Mesodermal cell (in vitro differentiated cells): ENCODE results near the gene OR8B8.
A peak's percentile ranks its signal among the peaks of the same experiment; 100 is the strongest.
"Not testable (repeated sequence)": the region's sequence is repeated elsewhere in the genome, so short reads cannot be mapped to it uniquely, and the experiment has no call there.

Experiments
- H3K27ac ChIP-seq: 2 replicates; pipeline ENCODE4 v1.7.0; 2013; ENCODE audit warnings: mild to moderate bottlenecking, low read depth, low read length, moderate library complexity; ENCODE audit not compliant: severe bottlenecking
- H3K36me3 ChIP-seq: 2 replicates; pipeline ENCODE4 v1.7.1; 2013; ENCODE audit warnings: mild to moderate bottlenecking, low read length, moderate library complexity; ENCODE audit not compliant: control insufficient read depth, insufficient read depth
- H3K4me1 ChIP-seq: one replicate; pipeline ENCODE4 v1.7.1; 2013; ENCODE audit warnings: mild to moderate bottlenecking, low read length; ENCODE audit not compliant: insufficient read depth, control insufficient read depth, poor library complexity, severe bottlenecking
- H3K4me3 ChIP-seq: 2 replicates; pipeline ENCODE4 v1.7.0; 2013; ENCODE audit warnings: low read length, control low read depth, mild to moderate bottlenecking; ENCODE audit not compliant: insufficient read depth, poor library complexity, severe bottlenecking; ENCODE audit errors: extremely low read depth
- H3K9me3 ChIP-seq: 2 replicates; pipeline ENCODE4 v1.7.1; 2013; ENCODE audit warnings: mild to moderate bottlenecking, low read length, moderate library complexity; ENCODE audit not compliant: control insufficient read depth
- WGBS, 2 experiments: methylation state at CpG; one replicate each; pipeline ENCODE4 v1.1.5; 2013; ENCODE audit warnings: missing lambda C conversion rate in 2 of 2; ENCODE audit not compliant: insufficient coverage in 2 of 2; 5-methylcytosine and 5-hydroxymethylcytosine counted together

Gene OR8B8

DNA sequence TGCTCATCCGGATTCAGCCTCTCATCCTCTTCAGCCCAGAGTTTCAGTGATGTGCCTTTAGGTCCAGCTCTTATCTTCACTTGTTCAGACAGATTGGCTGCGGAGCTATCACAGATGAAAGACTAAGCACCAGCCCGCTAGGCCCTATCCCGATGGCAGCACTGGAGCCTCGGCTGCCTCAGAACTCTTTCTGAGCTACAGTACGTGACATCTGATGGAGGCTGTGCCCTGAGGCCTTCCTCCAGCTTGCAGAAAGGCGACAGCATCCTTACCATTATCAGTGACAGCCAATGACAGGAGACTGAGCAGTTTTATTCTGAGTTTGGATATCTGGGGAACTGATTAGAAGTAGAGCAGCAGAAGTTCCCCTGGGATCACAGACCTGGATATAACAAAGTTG, 4.0 kb downstream of the OR8B8 start:
- Histone ChIP-seq H3K4me3 (no peak overlapping the region), H3K36me3 (no peaks in the 10 kb centered on the region), H3K27ac (no peak overlapping the region), H3K4me1 (no peaks in the 10 kb centered on the region), H3K9me3 (no peaks in the 10 kb centered on the region)
- WGBS, 2 experiments, result 84 to 89% methylated on average over 6 to 7 of the region's 7 CpGs

- Histone ChIP-seq H3K4me3 (no peak overlapping the region), H3K9me3 (no peaks in the 10 kb centered on the region), H3K36me3 (no peaks in the 10 kb centered on the region), H3K27ac (no peak overlapping the region), H3K4me1 (no peaks in the 10 kb centered on the region)
- 71 to 96% methylated on average over 1 to 5 of the region's 5 CpGs for WGBS, 2 experiments
These were observed 4.4 kb downstream of the OR8B8 start for GRCh38 chr11:124441081-124441480.

GRCh38 chr11:124440608-124441007, 4.9 kb downstream of the OR8B8 start:
- H3K4me3 ChIP-seq, result no peak overlapping the region
- no peaks in the 10 kb centered on the region for H3K9me3 ChIP-seq
- H3K27ac ChIP-seq, result no peak overlapping the region
- whole genome bisulfite sequencing, 2 experiments, result 84 to 87% methylated on average over 3 to 4 of the region's 4 CpGs
- no peaks in the 10 kb centered on the region for H3K36me3 ChIP-seq
- H3K4me1 ChIP-seq, result no peaks in the 10 kb centered on the region

DNA sequence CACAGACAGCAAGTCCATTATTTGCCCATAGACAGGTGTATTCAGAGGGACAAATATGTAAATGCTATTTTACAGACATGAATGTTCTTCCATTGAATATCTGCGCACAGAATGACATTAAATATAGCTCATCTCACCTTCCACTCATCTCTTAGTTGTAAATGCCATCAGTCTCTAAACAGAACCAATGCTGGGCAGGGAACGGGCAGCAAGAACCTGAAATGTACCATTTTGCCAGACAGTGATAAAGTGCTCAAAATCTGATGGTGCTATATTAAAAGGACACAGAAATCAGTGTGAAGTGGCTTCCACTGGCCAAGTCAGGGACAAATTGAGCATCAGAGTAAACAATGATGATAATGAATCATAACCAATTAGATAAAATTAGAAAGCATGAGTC, 10.8 kb downstream of the OR8B8 start:
- 100% methylated on average over 1 of the region's 2 CpGs; no CpG with 5 or more reads in 1 of the 2 experiments for WGBS, 2 experiments
- Histone ChIP-seq H3K4me3 (no peak overlapping the region), H3K27ac (no peak overlapping the region), H3K9me3 (peaks cover 5% of the 10 kb centered on the region), H3K4me1 (no peaks in the 10 kb centered on the region), H3K36me3 (no peaks in the 10 kb centered on the region)

GRCh38 chr11:124429599-124429998, 15.9 kb downstream of the OR8B8 start:
- Histone ChIP-seq H3K27ac (no peak overlapping the region), H3K9me3 (peaks cover 5% of the 10 kb centered on the region), H3K4me1 (no peaks in the 10 kb centered on the region), H3K36me3 (no peaks in the 10 kb centered on the region), H3K4me3 (no peak overlapping the region)
- WGBS, 2 experiments, result no CpG with 5 or more reads among the region's 2 CpGs

DNA sequence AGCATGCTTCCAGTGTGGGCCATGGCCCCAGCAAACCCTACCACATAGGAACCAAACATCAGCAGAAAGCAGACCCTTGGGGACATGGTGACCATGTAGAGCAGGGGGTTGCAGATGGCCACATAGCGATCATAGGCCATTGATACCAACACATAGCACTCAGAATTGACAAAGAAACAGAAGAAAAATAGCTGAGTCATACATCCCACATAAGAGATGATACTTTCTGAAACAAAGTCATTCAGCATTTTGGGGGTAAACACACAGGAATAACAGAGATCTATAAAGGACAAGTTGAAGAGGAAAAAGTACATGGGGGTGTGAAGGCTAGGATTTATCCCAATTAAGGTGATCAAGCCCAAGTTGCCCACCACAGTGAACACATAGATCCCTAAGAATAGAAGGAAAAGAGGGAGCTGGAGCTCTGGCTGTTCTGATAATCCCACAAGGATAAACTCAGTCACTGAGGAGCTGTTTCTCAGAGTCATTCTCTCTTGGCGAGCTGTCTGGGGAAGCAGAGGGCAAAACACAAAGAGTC, 21.0 kb downstream of the OR8B8 start, which contains the start of gene OR8B4:
TSS of gene OR8B4 (minus strand) at position 488 of the 538 bp plus-strand sequence. CDS start at position 488, 0 bp downstream.
- 92% methylated on average over 2 of the region's 2 CpGs; no CpG with 5 or more reads in 1 of the 2 experiments for WGBS, 2 experiments
- Histone ChIP-seq H3K4me1 (no peaks in the 10 kb centered on the region), H3K36me3 (no peaks in the 10 kb centered on the region), H3K9me3 (no peaks in the 10 kb centered on the region), H3K27ac (no peak within 1 kb of the TSS), H3K4me3 (no peak within 1 kb of the TSS)

- H3K4me3 ChIP-seq, result no peak overlapping the region
- H3K36me3 ChIP-seq, result no peaks in the 10 kb centered on the region
- no peaks in the 10 kb centered on the region for H3K4me1 ChIP-seq
- no peaks in the 10 kb centered on the region for H3K9me3 ChIP-seq
- WGBS, 2 experiments, result 92 to 97% methylated on average over 2 to 3 of the region's 4 CpGs
- H3K27ac ChIP-seq, result no peak overlapping the region
These were observed 24.5 kb downstream of the OR8B8 start for GRCh38 chr11:124421043-124421442.

GRCh38 chr11:124415356-124415923, 30.1 kb downstream of the OR8B8 start:
- Histone ChIP-seq H3K4me1 (no peaks in the 10 kb centered on the region), H3K9me3 (no peaks in the 10 kb centered on the region), H3K27ac (no peak overlapping the region), H3K36me3 (no peaks in the 10 kb centered on the region), H3K4me3 (no peak overlapping the region)
- WGBS, 2 experiments, result no CpG with 5 or more reads among the region's 5 CpGs

DNA sequence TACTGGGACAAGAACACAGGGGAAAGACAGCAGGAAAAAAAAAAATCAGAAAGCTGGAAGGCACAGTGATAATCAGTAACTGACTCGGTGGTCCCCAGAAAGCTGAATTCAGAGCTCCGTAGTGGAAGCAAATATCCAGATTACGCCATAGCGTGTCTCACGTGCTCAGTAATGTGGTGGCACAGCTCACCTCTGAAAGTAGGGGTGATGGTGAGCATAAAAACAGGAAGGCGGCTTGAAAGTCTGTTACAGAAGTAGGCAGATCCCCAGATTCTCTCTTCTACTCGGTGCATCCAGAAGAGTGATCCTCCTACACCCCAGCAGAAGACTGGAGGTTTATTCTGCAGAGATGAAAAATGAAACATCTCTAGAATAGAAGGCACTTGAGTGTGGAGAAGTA, 35.6 kb downstream of the OR8B8 start:
- Histone ChIP-seq H3K4me1 (no peaks in the 10 kb centered on the region), H3K4me3 (no peak overlapping the region), H3K36me3 (no peaks in the 10 kb centered on the region), H3K27ac (no peak overlapping the region), H3K9me3 (no peaks in the 10 kb centered on the region)
- 93 to 97% methylated on average over 5 to 6 of the region's 7 CpGs for WGBS, 2 experiments

DNA sequence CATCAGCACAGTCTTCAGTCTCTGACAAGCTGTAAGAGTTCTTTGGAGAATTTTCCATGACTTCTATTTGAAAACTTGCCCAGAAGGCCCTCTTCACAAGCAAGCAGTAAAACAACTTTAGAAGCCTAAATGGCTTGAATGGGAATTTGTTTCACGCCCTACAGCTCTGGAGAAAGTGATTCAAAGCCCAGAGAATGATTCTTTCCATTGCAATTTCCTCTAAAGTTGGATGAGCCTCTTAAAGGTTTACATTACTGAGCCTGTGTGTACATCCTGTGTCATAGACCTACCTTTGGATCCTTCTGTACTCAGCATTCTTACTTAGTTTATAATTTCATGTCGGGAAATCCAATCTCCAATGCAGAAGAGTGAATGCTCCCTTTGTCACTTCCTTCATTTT, 39.9 kb downstream of the OR8B8 start:
- peak overlapping the region; percentile 39 for H3K27ac ChIP-seq
- 74 to 94% methylated on average over 2 of the region's 2 CpGs for WGBS, 2 experiments
- H3K4me3 ChIP-seq, result no peak overlapping the region
- no peaks in the 10 kb centered on the region for H3K4me1 ChIP-seq
- no peaks in the 10 kb centered on the region for H3K36me3 ChIP-seq
- H3K9me3 ChIP-seq, result no peaks in the 10 kb centered on the region

DNA sequence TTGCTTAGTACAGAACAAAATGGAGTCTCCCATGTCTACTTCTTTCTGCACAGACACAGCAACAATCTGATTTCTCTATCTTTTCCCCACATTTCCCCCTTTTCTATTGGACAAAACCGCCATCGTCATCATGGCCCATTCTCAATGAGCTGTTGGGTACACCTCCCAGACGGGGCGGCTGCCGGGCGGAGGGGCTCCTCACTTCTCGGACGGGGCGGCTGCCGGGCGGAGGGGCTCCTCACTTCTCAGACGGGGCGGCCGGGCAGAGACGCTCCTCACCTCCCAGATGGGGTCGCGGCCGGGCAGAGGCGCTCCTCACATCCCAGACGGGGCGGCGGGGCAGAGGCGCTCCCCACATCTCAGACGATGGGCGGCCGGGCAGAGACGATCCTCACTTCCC, 42.3 kb downstream of the OR8B8 start:
- H3K4me1 ChIP-seq, H3K27ac ChIP-seq, H3K9me3 ChIP-seq, H3K36me3 ChIP-seq, H3K4me3 ChIP-seq: not testable (repeated sequence)
- WGBS, 2 experiments, result 100% methylated on average over 2 of the region's 27 CpGs; no CpG with 5 or more reads in 1 of the 2 experiments
